Hepatocyte (in vitro differentiated cells): ENCODE data around the gene ZC3H4.

Source experiments
- EZH2 ChIP-seq: fragments of 200-600 bp; sonication (generic); IDR thresholded peaks from 2 replicates; pipeline ENCODE4 v1.6.1; 2016; ENCODE audit warnings: antibody characterized with exemption, mild to moderate bottlenecking, borderline replicate concordance
- TF ChIP-seq, protein P1 (sequence below): fragments of 200-600 bp; sonication (generic); IDR thresholded peaks from 2 replicates; pipeline ENCODE4 v1.5.1; 2016; ENCODE audit warnings: antibody characterized with exemption, mild to moderate bottlenecking; ENCODE audit not compliant: poor library complexity

DNA sequence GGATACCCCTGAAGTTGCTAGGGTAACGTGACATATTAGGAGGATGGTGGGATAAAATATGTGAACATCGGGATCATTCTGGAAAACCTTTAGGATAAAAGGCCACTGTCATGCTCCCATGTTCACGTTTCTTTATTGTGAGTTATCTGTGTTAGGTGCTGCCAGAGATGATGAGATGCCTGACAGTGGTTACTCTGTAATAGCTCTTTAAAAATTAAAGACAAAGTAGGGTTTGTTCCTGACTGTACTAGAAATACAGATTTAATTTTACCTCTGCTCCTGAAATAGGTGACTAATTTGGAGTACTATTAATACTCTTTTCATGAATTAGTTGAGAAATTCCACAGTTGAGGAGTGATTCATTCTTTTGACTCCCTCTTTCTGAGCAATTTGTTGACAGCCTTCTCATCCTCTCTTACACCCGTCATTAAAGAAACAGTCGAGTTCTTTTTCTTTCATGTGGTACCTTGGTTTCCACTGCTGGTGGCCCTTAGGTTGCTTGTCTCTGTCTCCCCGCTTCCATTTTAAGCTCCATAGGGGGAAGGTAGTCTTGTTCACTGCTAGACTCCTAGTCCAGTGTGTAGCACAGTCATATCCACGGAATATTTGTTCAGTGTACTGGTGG lies 45.4 kb upstream of the ZC3H4 start:
- TF ChIP-seq, protein P1, sequence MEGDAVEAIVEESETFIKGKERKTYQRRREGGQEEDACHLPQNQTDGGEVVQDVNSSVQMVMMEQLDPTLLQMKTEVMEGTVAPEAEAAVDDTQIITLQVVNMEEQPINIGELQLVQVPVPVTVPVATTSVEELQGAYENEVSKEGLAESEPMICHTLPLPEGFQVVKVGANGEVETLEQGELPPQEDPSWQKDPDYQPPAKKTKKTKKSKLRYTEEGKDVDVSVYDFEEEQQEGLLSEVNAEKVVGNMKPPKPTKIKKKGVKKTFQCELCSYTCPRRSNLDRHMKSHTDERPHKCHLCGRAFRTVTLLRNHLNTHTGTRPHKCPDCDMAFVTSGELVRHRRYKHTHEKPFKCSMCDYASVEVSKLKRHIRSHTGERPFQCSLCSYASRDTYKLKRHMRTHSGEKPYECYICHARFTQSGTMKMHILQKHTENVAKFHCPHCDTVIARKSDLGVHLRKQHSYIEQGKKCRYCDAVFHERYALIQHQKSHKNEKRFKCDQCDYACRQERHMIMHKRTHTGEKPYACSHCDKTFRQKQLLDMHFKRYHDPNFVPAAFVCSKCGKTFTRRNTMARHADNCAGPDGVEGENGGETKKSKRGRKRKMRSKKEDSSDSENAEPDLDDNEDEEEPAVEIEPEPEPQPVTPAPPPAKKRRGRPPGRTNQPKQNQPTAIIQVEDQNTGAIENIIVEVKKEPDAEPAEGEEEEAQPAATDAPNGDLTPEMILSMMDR: no peak
- TF ChIP-seq EZH2: no peak
